Measurements from ENCODE around the gene MIX23.

MIX23 gene

DNA sequence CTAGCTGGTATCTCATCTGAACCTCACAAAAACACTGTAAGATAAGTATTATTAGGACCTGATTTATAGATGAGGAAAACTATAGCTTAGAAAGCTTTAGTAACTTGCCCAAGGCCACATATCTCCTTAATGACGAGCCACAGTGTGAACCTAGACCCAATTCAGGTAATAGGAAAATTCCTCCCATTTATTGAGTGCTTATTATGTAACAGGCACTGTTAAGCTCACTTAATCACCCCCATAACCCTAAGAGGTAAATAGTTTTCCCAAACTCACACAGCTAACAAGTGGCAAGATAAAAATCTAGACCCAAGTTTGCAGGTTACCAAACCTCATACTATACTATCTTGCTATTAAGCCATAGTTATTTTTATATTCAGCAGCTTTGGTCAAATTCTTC, 24.9 kb upstream of the MIX23 start:
- Histone ChIP-seq H2BK15ac (ENCODE audit: low read length) (no peak overlapping the region), H2BK120ac (ENCODE audit: low read depth, low read length) (no peak overlapping the region), H3K27me3 (ENCODE audit: control insufficient read depth in 3 of 3, insufficient read depth in 3 of 3, low read depth in 1 of 3, low read length in 3 of 3) (no peaks in the 10 kb centered on the region), H3K9me3 (replicated peaks in 1 of 2; ENCODE audit: control insufficient read depth in 2 of 2, insufficient read depth in 1 of 2, low read depth in 1 of 2, low read length in 2 of 2) (no peaks in the 10 kb centered on the region), H3K18ac (ENCODE audit: low read length) (no peak overlapping the region), H3K79me1 (ENCODE audit: low read depth, low read length) (no peaks in the 10 kb centered on the region), H3K4me2 (ENCODE audit: insufficient read depth, low read length, poor library complexity, severe bottlenecking) (no peak overlapping the region), H3K14ac (ENCODE audit: low read length) (no peak overlapping the region), H3K4me1 (ENCODE audit: control insufficient read depth in 2 of 2, insufficient read depth in 1 of 2, low read depth in 1 of 2, low read length in 2 of 2) (peaks cover 0 to 3% of the 10 kb centered on the region in 2 donors), H3K4ac (ENCODE audit: low read length) (no peak overlapping the region), H3K36me3 (replicated peaks in 1 of 2; ENCODE audit: control insufficient read depth in 2 of 2, insufficient read depth in 2 of 2, low read length in 2 of 2) (peaks cover 0 to 58% of the 10 kb centered on the region in 2 donors), H2AFZ (ENCODE audit: low read length) (no peak overlapping the region), H4K8ac (ENCODE audit: low read depth, low read length) (no peak overlapping the region), H2BK5ac (ENCODE audit: low read length) (no peak overlapping the region), H4K91ac (ENCODE audit: low read depth, low read length, poor library complexity) (no peak overlapping the region), H2BK12ac (ENCODE audit: low read length) (no peak overlapping the region), H2AK5ac (ENCODE audit: low read depth, low read length) (no peak overlapping the region), H3K27ac (replicated peaks; ENCODE audit: low read length) (no peak overlapping the region), H3K9ac (ENCODE audit: low read depth, low read length, poor library complexity) (no peak overlapping the region), H3K23ac (ENCODE audit: low read depth, low read length, poor library complexity) (no peak overlapping the region), H3K4me3 (ENCODE audit: low read length in 2 of 2) (no peak overlapping the region)
- whole genome bisulfite sequencing, 2 donors (ENCODE audit: extremely low coverage in 2 of 2, insufficient read length in 2 of 2, insufficient replicate concordance in 1 of 2) = no CpG with 5 or more reads among the region's 1 CpG
- no peak for DNase-seq (ENCODE audit: low spot score)

DNA sequence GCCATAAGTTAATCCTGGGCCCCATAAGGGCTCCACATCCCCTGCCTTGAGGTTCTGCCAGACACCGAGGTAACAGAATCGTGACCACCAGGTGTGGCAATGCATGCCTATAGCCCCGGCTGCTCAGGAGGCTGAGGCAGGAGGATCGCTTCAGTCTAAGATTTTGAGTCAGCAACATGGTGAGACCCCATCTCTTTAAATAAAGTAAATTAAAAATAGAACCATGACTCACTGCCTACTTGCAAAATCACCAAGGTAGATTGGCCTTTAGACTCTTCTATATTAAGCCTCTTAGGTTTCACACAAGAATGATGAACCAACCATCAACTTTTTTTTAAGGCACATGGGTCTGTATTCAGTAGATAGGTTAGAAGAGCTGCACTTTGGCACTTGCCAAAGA, 23.2 kb upstream of the MIX23 start:
- Histone ChIP-seq H3K27me3 (ENCODE audit: control insufficient read depth in 3 of 3, insufficient read depth in 3 of 3, low read depth in 1 of 3, low read length in 3 of 3) (no peaks in the 10 kb centered on the region), H3K27ac (replicated peaks; ENCODE audit: low read length) (no peak overlapping the region), H3K4me3 (ENCODE audit: low read length in 2 of 2) (no peak overlapping the region), H3K14ac (ENCODE audit: low read length) (no peak overlapping the region), H3K4me2 (ENCODE audit: insufficient read depth, low read length, poor library complexity, severe bottlenecking) (no peak overlapping the region), H2AFZ (ENCODE audit: low read length) (no peak overlapping the region), H3K18ac (ENCODE audit: low read length) (no peak overlapping the region), H2BK5ac (ENCODE audit: low read length) (no peak overlapping the region), H2BK12ac (ENCODE audit: low read length) (no peak overlapping the region), H3K79me1 (ENCODE audit: low read depth, low read length) (no peaks in the 10 kb centered on the region), H3K36me3 (replicated peaks in 1 of 2; ENCODE audit: control insufficient read depth in 2 of 2, insufficient read depth in 2 of 2, low read length in 2 of 2) (peaks cover 0 to 47% of the 10 kb centered on the region in 2 donors), H2BK120ac (ENCODE audit: low read depth, low read length) (no peak overlapping the region), H2BK15ac (ENCODE audit: low read length) (no peak overlapping the region), H3K4me1 (ENCODE audit: control insufficient read depth in 2 of 2, insufficient read depth in 1 of 2, low read depth in 1 of 2, low read length in 2 of 2) (peaks cover 0 to 3% of the 10 kb centered on the region in 2 donors), H3K9me3 (replicated peaks in 1 of 2; ENCODE audit: control insufficient read depth in 2 of 2, insufficient read depth in 1 of 2, low read depth in 1 of 2, low read length in 2 of 2) (no peaks in the 10 kb centered on the region), H3K4ac (ENCODE audit: low read length) (no peak overlapping the region), H3K23ac (ENCODE audit: low read depth, low read length, poor library complexity) (no peak overlapping the region), H4K8ac (ENCODE audit: low read depth, low read length) (no peak overlapping the region), H2AK5ac (ENCODE audit: low read depth, low read length) (no peak overlapping the region), H3K9ac (ENCODE audit: low read depth, low read length, poor library complexity) (no peak overlapping the region), H4K91ac (ENCODE audit: low read depth, low read length, poor library complexity) (no peak overlapping the region)
- WGBS, 2 donors (ENCODE audit: extremely low coverage in 2 of 2, insufficient read length in 2 of 2, insufficient replicate concordance in 1 of 2) = no CpG with 5 or more reads among the region's 4 CpGs
- DNase-seq (ENCODE audit: low spot score) = no peak

DNA sequence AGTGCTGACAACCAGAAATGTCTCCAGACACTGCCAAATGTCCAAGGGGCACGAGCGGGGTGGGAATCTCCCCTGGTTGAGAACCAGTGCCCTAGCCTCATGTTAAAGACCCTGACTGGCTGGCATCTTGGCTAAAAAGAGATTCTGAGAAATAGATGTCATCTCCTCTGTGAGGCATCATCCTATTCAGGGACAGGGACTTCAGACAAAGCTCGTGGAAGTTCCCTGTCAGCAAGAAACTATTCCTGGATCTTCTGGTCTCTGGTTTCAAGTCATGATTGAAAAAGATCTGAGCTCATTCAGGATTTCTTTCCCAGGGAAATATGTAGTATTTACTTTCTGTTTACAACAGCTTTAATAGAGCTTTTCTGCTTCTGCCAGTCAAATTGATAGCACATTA, 22.0 kb upstream of the MIX23 start:
- H4K91ac ChIP-seq (ENCODE audit: low read depth, low read length, poor library complexity) = no peak overlapping the region
- H3K9ac ChIP-seq (ENCODE audit: low read depth, low read length, poor library complexity) = no peak overlapping the region
- no peaks in the 10 kb centered on the region for H3K27me3 ChIP-seq (ENCODE audit: control insufficient read depth in 3 of 3, insufficient read depth in 3 of 3, low read depth in 1 of 3, low read length in 3 of 3)
- H3K27ac ChIP-seq (replicated peaks; ENCODE audit: low read length) = no peak overlapping the region
- H2BK12ac ChIP-seq (ENCODE audit: low read length) = no peak overlapping the region
- no peak overlapping the region for H2BK120ac ChIP-seq (ENCODE audit: low read depth, low read length)
- H3K18ac ChIP-seq (ENCODE audit: low read length) = no peak overlapping the region
- H3K9me3 ChIP-seq (replicated peaks in 1 of 2; ENCODE audit: control insufficient read depth in 2 of 2, insufficient read depth in 1 of 2, low read depth in 1 of 2, low read length in 2 of 2) = no peaks in the 10 kb centered on the region
- H2BK5ac ChIP-seq (ENCODE audit: low read length) = no peak overlapping the region
- no peak for DNase-seq (ENCODE audit: low spot score)
- H2AK5ac ChIP-seq (ENCODE audit: low read depth, low read length) = no peak overlapping the region
- H3K4ac ChIP-seq (ENCODE audit: low read length) = no peak overlapping the region
- no peak overlapping the region for H3K14ac ChIP-seq (ENCODE audit: low read length)
- H3K23ac ChIP-seq (ENCODE audit: low read depth, low read length, poor library complexity) = no peak overlapping the region
- no peaks in the 10 kb centered on the region for H3K79me1 ChIP-seq (ENCODE audit: low read depth, low read length)
- no peak overlapping the region for H3K4me2 ChIP-seq (ENCODE audit: insufficient read depth, low read length, poor library complexity, severe bottlenecking)
- H2BK15ac ChIP-seq (ENCODE audit: low read length) = no peak overlapping the region
- H3K36me3 ChIP-seq (replicated peaks in 1 of 2; ENCODE audit: control insufficient read depth in 2 of 2, insufficient read depth in 2 of 2, low read length in 2 of 2) = peaks cover 0 to 35% of the 10 kb centered on the region in 2 donors
- peaks cover 0 to 3% of the 10 kb centered on the region in 2 donors for H3K4me1 ChIP-seq (ENCODE audit: control insufficient read depth in 2 of 2, insufficient read depth in 1 of 2, low read depth in 1 of 2, low read length in 2 of 2)
- H3K4me3 ChIP-seq (ENCODE audit: low read length in 2 of 2) = no peak overlapping the region
- no peak overlapping the region for H4K8ac ChIP-seq (ENCODE audit: low read depth, low read length)
- WGBS, 2 donors (ENCODE audit: extremely low coverage in 2 of 2, insufficient read length in 2 of 2, insufficient replicate concordance in 1 of 2) = no CpG with 5 or more reads among the region's 3 CpGs
- no peak overlapping the region for H2AFZ ChIP-seq (ENCODE audit: low read length)

DNA sequence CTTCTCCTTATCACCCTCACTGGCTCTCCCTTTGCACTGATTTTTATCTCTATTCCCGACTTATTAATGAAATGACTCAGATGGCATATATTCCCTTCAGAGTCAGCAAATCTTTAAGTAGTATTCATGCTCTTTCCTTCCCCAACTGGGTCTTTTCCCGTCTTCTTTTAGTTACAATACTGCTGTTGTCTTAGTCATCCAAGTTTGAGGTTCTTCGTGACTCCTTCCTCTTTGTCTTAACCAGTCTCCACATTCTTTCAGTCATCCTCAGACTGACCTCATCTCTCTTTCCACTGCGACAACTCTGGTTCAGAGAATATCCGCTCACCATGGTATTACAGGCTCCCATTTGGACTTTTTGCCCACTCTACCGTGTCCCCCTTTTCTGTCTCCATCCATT, 20.5 kb upstream of the MIX23 start:
- H4K8ac ChIP-seq (ENCODE audit: low read depth, low read length) = no peak overlapping the region
- H3K18ac ChIP-seq (ENCODE audit: low read length) = no peak overlapping the region
- H3K14ac ChIP-seq (ENCODE audit: low read length) = no peak overlapping the region
- H3K27ac ChIP-seq (replicated peaks; ENCODE audit: low read length) = no peak overlapping the region
- DNase-seq (ENCODE audit: low spot score) = no peak
- no peaks in the 10 kb centered on the region for H3K4me1 ChIP-seq (ENCODE audit: control insufficient read depth in 2 of 2, insufficient read depth in 1 of 2, low read depth in 1 of 2, low read length in 2 of 2)
- no CpG with 5 or more reads among the region's 6 CpGs for WGBS, 2 donors (ENCODE audit: extremely low coverage in 2 of 2, insufficient read length in 2 of 2, insufficient replicate concordance in 1 of 2)
- no peak overlapping the region for H3K4me2 ChIP-seq (ENCODE audit: insufficient read depth, low read length, poor library complexity, severe bottlenecking)
- H3K27me3 ChIP-seq (ENCODE audit: control insufficient read depth in 3 of 3, insufficient read depth in 3 of 3, low read depth in 1 of 3, low read length in 3 of 3) = no peaks in the 10 kb centered on the region
- no peak overlapping the region for H2BK15ac ChIP-seq (ENCODE audit: low read length)
- no peak overlapping the region for H3K4ac ChIP-seq (ENCODE audit: low read length)
- no peak overlapping the region for H4K91ac ChIP-seq (ENCODE audit: low read depth, low read length, poor library complexity)
- H3K9me3 ChIP-seq (replicated peaks in 1 of 2; ENCODE audit: control insufficient read depth in 2 of 2, insufficient read depth in 1 of 2, low read depth in 1 of 2, low read length in 2 of 2) = no peaks in the 10 kb centered on the region
- no peak overlapping the region for H2BK5ac ChIP-seq (ENCODE audit: low read length)
- no peak overlapping the region for H2BK120ac ChIP-seq (ENCODE audit: low read depth, low read length)
- H3K9ac ChIP-seq (ENCODE audit: low read depth, low read length, poor library complexity) = no peak overlapping the region
- peaks cover 0 to 26% of the 10 kb centered on the region in 2 donors for H3K36me3 ChIP-seq (replicated peaks in 1 of 2; ENCODE audit: control insufficient read depth in 2 of 2, insufficient read depth in 2 of 2, low read length in 2 of 2)
- H2AFZ ChIP-seq (ENCODE audit: low read length) = no peak overlapping the region
- H2BK12ac ChIP-seq (ENCODE audit: low read length) = no peak overlapping the region
- no peak overlapping the region for H3K23ac ChIP-seq (ENCODE audit: low read depth, low read length, poor library complexity)
- no peak overlapping the region for H2AK5ac ChIP-seq (ENCODE audit: low read depth, low read length)
- no peak overlapping the region for H3K4me3 ChIP-seq (ENCODE audit: low read length in 2 of 2)
- no peaks in the 10 kb centered on the region for H3K79me1 ChIP-seq (ENCODE audit: low read depth, low read length)
